ENCODE results near the gene COLEC11. TPM values are rescaled to one million over a fixed set of nuclear protein-coding genes. Genes with fewer than 3 reads are reported as not detected.

Gene COLEC11
- total and polyA plus RNA-seq, 9 of the 15 experiments (the other 6 are each of a cell fraction or from before 2014, with no cell fraction given): 0.32 to 4.3 (median 1.8) TPM

- FAIRE-seq: no peak
- no peak for TF ChIP-seq NELFE (IDR thresholded peaks at IDR 0.05; ENCODE audit: insufficient read depth, insufficient read length)
- TF ChIP-seq RBM14 (IDR thresholded peaks at IDR 0.05; ENCODE audit: borderline replicate concordance, insufficient read depth, low read depth, low read length): no peak
- no peak for TF ChIP-seq RHOXF2B (CRISPR knock-in tag; conservative IDR thresholded peaks at IDR 0.05)
- no peak for TF ChIP-seq FOXM1 (IDR thresholded peaks at IDR 0.05; ENCODE audit: low read depth)
- TF ChIP-seq FOXM1 (CRISPR knock-in tag; IDR thresholded peaks at IDR 0.05; ENCODE audit: low read depth): no peak
- TF ChIP-seq CHAMP1 (IDR thresholded peaks at IDR 0.05): no peak
- no peak for TF ChIP-seq ZNF639 (CRISPR knock-in tag; conservative IDR thresholded peaks at IDR 0.05 in 1 of 2, IDR thresholded peaks at IDR 0.05 in 1 of 2)
- no peak for TF ChIP-seq CXXC5 (CRISPR knock-in tag; IDR thresholded peaks at IDR 0.05)
- TF ChIP-seq GATA2 (CRISPR knock-in tag; IDR thresholded peaks at IDR 0.05): no peak
- TF ChIP-seq FOXK2 (conservative IDR thresholded peaks at IDR 0.05 in 1 of 2, IDR thresholded peaks at IDR 0.05 in 1 of 2; ENCODE audit: low read depth in 2 of 2): no peak
- TF ChIP-seq CC2D1A (IDR thresholded peaks at IDR 0.05): no peak
- no peak for TF ChIP-seq ELK1 (CRISPR knock-in tag; IDR thresholded peaks at IDR 0.05)
- no peak for TF ChIP-seq SMAD1 (IDR thresholded peaks at IDR 0.05; ENCODE audit: low read depth, low read length, partially characterized antibody)
- no peak for TF ChIP-seq CREM (IDR thresholded peaks at IDR 0.05; ENCODE audit: low read depth)
- TF ChIP-seq DMBX1 (CRISPR knock-in tag; IDR thresholded peaks at IDR 0.05; ENCODE audit: borderline replicate concordance): no peak
- no peak for TF ChIP-seq YBX1 (IDR thresholded peaks at IDR 0.05)
These were observed 29.8 kb upstream of the COLEC11 start for GRCh38 chr2:3565117-3565516.

More at GRCh38 chr2:3565117-3565516, 29.8 kb upstream of the COLEC11 start:
- Histone ChIP-seq H3K4me2 (ENCODE audit: insufficient read depth, low read length) (no peak overlapping the region), H4K20me1 (replicated peaks; ENCODE audit: control insufficient read depth, insufficient read depth, low read length) (no peaks in the 10 kb centered on the region), H3K27me3 (ENCODE audit: control insufficient read depth in 2 of 2, insufficient read depth in 2 of 2, low read length in 2 of 2) (no peaks in the 10 kb centered on the region), H3K9me3 (replicated peaks; ENCODE audit: control insufficient read depth, insufficient read depth, low read depth, low read length) (no peaks in the 10 kb centered on the region), H3K9ac (ENCODE audit: insufficient read depth in 1 of 2, low read depth in 2 of 2, low read length in 2 of 2) (no peak overlapping the region), H3K36me3 (ENCODE audit: control insufficient read depth, insufficient read depth, low read length) (peaks cover 2% of the 10 kb centered on the region; the same call in 1 of the 3 replicates), H3K4me1 (replicated peaks in 1 of 2; ENCODE audit: control insufficient read depth in 2 of 2, insufficient read depth in 2 of 2, low read length in 2 of 2) (peaks cover 12 to 18% of the 10 kb centered on the region in 2 experiments), H2AFZ (ENCODE audit: low read depth, low read length) (no peak overlapping the region), H3K4me3 (no peak overlapping the region), H3K27ac (ENCODE audit: extremely low read depth, low read depth, low read length) (no peak overlapping the region), H3K79me2 (ENCODE audit: control insufficient read depth, insufficient read depth, low read length) (peaks cover 1% of the 10 kb centered on the region; the same call in 1 of the 3 replicates), H3K9me1 (ENCODE audit: control insufficient read depth, insufficient read depth, low read length) (no peaks in the 10 kb centered on the region)
- in situ Hi-C loops (cut with MboI): no loop called here
- intact Hi-C loops (cut with micrococcal nuclease): no loop called here
- POLR2A ChIA-PET: interaction anchor here (0.8 kb wide), 1 partner anchor 14 kb away, joined by 3 read pairs; no protein-coding TSS in a partner anchor
- ATAC-seq: no peak
- no TSS peak for BruUV-seq (replicated peaks)
- CTCF ChIA-PET (ENCODE audit: low intra/inter-chr PET ratio): no interaction called here
- DNase-seq (ENCODE audit: extremely low read depth in 1 of 4, low spot score in 3 of 4): no peak
- WGBS (ENCODE audit: insufficient coverage, low coverage, missing lambda C conversion rate): 69% methylated on average over 6 of the region's 6 CpGs
